Liver (tissue), 3 donors: Measurements from ENCODE around the gene FBLN1.

ENCODE experiments used
- CTCF ChIP-seq: fragments of 150-350 bp; IDR thresholded peaks from 2 replicates; pipeline ENCODE4 v1.5.1; 2017; ENCODE audit warnings: improper control_type of control experiment, low read depth, low read length; ENCODE audit not compliant: missing input control
- EGR1 ChIP-seq, 2 donors: IDR thresholded peaks; 2 replicates each; pipeline ENCODE4 v1.6.1; 2016 to 2018; ENCODE audit warnings: antibody characterized with exemption in 2 of 2, low read depth in 2 of 2
- GABPA ChIP-seq, 2 donors: IDR thresholded peaks in 1 of 2; conservative IDR thresholded peaks in 1 of 2; 2 replicates each; pipeline ENCODE4 v1.6.1; 2016; ENCODE audit warnings: antibody characterized with exemption in 2 of 2, mild to moderate bottlenecking in 1 of 2, moderate library complexity in 1 of 2
- HNF4A ChIP-seq, 2 donors: conservative IDR thresholded peaks; 2 replicates each; pipeline ENCODE4 v1.6.1; 2016; ENCODE audit warnings: antibody characterized with exemption in 2 of 2, mild to moderate bottlenecking in 2 of 2
- HNF4G ChIP-seq: IDR thresholded peaks from 2 replicates; pipeline ENCODE4 v1.6.1; 2016; ENCODE audit warnings: antibody characterized with exemption
- JUND ChIP-seq, 2 donors: IDR thresholded peaks; 2 replicates each; pipeline ENCODE4 v1.6.1; 2016; ENCODE audit warnings: antibody characterized with exemption in 2 of 2
- MAX ChIP-seq: IDR thresholded peaks from 2 replicates; pipeline ENCODE4 v1.6.1; 2016; ENCODE audit warnings: antibody characterized with exemption
- NR2F2 ChIP-seq: IDR thresholded peaks from 2 replicates; pipeline ENCODE4 v1.6.1; 2016; ENCODE audit warnings: antibody characterized with exemption
- RAD21 ChIP-seq, 2 donors: IDR thresholded peaks; 2 replicates each; pipeline ENCODE4 v1.6.1; 2016; ENCODE audit warnings: antibody characterized with exemption in 2 of 2, mild to moderate bottlenecking in 2 of 2
- REST ChIP-seq: IDR thresholded peaks from 2 replicates; pipeline ENCODE4 v1.6.1; 2016; ENCODE audit warnings: antibody characterized with exemption, mild to moderate bottlenecking
- SP1 ChIP-seq: IDR thresholded peaks from 2 replicates; pipeline ENCODE4 v1.6.1; 2018; ENCODE audit warnings: antibody characterized with exemption, mild to moderate bottlenecking
- TAF1 ChIP-seq: conservative IDR thresholded peaks from 2 replicates; pipeline ENCODE4 v1.6.1; 2016; ENCODE audit warnings: antibody characterized with exemption, mild to moderate bottlenecking
- YY1 ChIP-seq: IDR thresholded peaks from 2 replicates; pipeline ENCODE4 v1.6.1; 2016; ENCODE audit warnings: antibody characterized with exemption, mild to moderate bottlenecking
- ZBTB33 ChIP-seq: IDR thresholded peaks from 2 replicates; pipeline ENCODE4 v1.6.1; 2016; ENCODE audit warnings: antibody characterized with exemption
- donor health status: healthy.
- donor health status: healthy.

GRCh38 chr22:45526281-45526680 lies 23.6 kb downstream of the FBLN1 start:
- TF ChIP-seq CTCF (no peak), MAX (no peak), YY1 (no peak), REST (no peak), TAF1 (no peak), GABPA (IDR thresholded peaks at IDR 0.05 in 1 of 2, conservative IDR thresholded peaks at IDR 0.05 in 1 of 2) (no peak), NR2F2 (no peak), SP1 (no peak), HNF4G (no peak), ZBTB33 (no peak), JUND (IDR thresholded peaks at IDR 0.05) (no peak), RAD21 (IDR thresholded peaks at IDR 0.05) (no peak), EGR1 (IDR thresholded peaks at IDR 0.05; ENCODE audit: low read depth in 2 of 2) (no peak), HNF4A (conservative IDR thresholded peaks at IDR 0.05) (no peak)
